KOPT-K1 (cell line): ENCODE data around the gene FSTL4.

Experiments used
- H3K27ac ChIP-seq: fragments of 200-600 bp; sonication (generic); 2 replicates; pipeline ENCODE4 v1.5.1; 2016; ENCODE audit warnings: antibody characterized with exemption, mild to moderate bottlenecking, low read depth, low read length; ENCODE audit not compliant: poor library complexity, severe bottlenecking
- H3K36me3 ChIP-seq: fragments of 200-600 bp; sonication (generic); 2 replicates; pipeline ENCODE4 v1.5.1; 2017; ENCODE audit warnings: antibody characterized with exemption, mild to moderate bottlenecking, low read length, moderate library complexity; ENCODE audit not compliant: insufficient read depth
- H3K9me3 ChIP-seq: fragments of 200-600 bp; sonication (generic); 2 replicates; pipeline ENCODE4 v1.5.1; 2017; ENCODE audit warnings: antibody characterized with exemption, low read length, mild to moderate bottlenecking; ENCODE audit not compliant: insufficient read depth, poor library complexity, severe bottlenecking

Gene FSTL4

DNA sequence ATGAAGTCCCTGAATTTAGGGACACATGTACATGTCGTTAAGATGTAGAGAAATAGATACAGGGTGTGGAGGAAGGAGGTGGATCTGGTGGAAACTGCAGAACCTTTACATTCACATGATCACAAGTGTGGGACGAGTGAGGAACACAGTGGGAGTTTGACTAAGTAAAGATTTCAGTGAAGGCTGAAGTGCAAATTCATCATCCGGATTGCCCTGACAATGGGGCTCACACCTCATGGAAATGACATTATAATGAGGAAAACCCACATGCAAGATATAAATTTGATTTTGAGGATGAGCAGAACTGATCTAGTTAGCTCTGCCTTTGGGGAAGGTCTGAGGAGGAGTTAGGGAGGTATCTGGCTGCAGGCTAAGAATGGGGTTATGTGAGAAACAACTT, 173.9 kb downstream of the FSTL4 start:
- Histone ChIP-seq H3K27ac (no peak overlapping the region), H3K36me3 (no peaks in the 10 kb centered on the region), H3K9me3 (no peaks in the 10 kb centered on the region)

DNA sequence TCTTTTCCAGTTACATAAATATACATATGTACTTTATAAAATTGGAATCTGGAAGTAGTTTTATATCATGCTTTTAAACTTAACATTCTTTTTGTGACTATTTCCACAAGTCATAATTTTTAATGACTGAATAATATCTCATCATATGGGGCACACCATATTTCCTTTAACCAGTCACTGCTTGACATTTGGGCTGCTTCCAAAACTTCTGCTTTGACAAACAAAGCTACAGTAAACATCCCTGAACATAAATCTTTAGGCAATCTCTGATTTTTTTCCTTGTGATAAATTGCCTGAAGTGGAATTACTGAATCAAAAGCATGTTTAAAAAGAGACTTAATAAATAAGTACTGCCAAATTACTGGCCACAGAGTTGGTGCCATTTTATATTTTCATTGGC, 178.0 kb downstream of the FSTL4 start:
- no peak overlapping the region for H3K27ac ChIP-seq
- no peaks in the 10 kb centered on the region for H3K9me3 ChIP-seq
- H3K36me3 ChIP-seq: no peaks in the 10 kb centered on the region

DNA sequence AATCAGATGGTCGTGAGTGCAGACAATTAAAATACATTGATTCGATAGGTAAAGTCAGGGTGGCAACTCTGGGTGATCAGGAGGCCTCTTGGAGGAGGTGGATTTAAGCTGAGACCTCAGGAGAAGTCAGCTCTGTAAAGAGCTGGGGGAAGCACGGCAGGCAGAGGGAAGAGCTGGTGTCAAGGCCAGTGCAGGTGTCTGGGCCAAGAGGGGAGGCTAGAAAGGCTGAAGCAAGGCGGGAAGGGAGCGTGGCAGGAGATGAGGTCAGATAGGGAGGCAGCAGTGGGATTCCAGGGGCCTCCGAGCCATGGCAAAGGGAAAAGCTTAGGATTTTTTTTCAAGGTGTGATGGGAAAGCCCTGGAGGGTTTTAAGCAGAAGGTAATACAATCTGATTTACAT, 178.7 kb downstream of the FSTL4 start:
- no peak overlapping the region for H3K27ac ChIP-seq
- no peaks in the 10 kb centered on the region for H3K9me3 ChIP-seq
- no peaks in the 10 kb centered on the region for H3K36me3 ChIP-seq

- Histone ChIP-seq H3K36me3 (no peaks in the 10 kb centered on the region), H3K9me3 (no peaks in the 10 kb centered on the region), H3K27ac (no peak overlapping the region)
These were observed 179.3 kb downstream of the FSTL4 start for GRCh38 chr5:133432956-133433532.

DNA sequence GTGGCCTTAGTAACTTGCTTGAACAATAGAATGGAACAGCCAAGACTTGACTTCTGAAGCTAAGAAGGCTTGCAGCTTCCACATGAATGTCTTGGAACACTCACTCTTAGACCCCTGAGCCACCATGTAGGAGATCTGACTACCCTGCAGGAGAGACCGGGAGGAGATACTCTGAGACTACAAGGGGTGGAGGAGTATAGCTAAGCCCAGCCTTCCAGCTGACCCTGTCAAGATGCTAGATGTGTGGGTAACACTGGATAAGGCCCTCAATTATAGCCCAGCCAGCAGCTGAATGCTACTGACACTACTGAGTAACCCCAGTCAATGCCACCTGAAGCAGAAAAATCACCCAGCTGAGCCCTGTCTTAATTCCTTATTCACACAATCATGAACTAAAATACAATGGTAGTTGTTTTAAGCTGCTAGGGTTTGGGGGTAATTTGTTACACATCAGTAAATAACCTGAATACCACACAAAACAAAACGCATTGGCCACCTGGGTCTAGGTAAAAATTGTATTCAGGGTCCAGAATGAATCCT, 180.9 kb downstream of the FSTL4 start:
- Histone ChIP-seq H3K36me3 (no peaks in the 10 kb centered on the region), H3K27ac (no peak overlapping the region), H3K9me3 (no peaks in the 10 kb centered on the region)

DNA sequence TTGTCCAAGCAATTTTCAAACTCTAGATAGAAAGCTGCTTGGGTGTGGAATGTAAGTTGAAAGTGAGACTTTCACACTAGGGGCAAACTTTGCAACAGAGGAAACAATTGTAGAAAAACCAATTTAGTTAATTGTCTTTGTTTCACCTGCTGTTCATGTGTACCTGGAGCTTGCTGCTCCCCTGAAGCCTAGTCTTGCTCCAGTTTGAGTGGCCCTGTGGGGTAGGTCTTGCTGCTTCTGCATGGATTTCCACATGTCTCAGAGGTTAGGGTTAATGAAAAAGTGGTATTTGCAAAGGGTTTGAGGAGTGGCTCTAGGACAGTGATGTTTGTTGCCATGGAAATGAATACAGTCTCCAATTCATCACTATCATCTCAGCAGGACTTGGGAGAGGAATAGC, 182.2 kb downstream of the FSTL4 start:
- H3K9me3 ChIP-seq: no peaks in the 10 kb centered on the region
- H3K36me3 ChIP-seq: no peaks in the 10 kb centered on the region
- H3K27ac ChIP-seq: no peak overlapping the region

GRCh38 chr5:133429046-133429445, 183.3 kb downstream of the FSTL4 start:
- H3K27ac ChIP-seq: no peak overlapping the region
- no peaks in the 10 kb centered on the region for H3K9me3 ChIP-seq
- H3K36me3 ChIP-seq: no peaks in the 10 kb centered on the region

DNA sequence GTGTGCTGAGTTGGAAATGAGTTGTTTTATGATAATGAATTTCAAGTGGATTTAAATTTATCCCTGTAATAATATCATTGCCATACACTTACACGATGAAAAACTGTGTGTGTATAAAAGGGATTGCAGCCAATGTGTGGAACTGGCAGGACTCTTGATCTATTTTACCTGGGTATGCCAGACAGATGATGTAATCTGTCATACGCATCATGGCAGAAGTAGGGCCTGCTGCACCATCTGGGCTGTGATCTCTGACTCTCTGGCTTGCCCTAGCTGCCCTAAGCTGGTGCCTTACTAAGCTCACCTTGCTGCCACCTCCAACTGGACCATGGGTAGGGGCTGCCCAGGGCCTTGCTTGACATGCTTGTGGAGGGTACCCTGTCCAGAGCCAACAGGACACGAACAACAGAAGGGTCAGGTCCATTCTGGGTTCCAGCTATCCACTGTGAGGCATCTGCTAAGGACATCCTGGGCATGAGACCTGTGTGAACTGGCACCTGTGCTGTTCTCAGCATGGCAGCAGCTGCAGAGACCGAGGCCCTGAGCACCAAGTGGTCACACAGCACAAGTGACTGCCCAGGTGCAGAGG, 184.2 kb downstream of the FSTL4 start:
- Histone ChIP-seq H3K9me3 (no peaks in the 10 kb centered on the region), H3K36me3 (no peaks in the 10 kb centered on the region), H3K27ac (no peak overlapping the region)

- H3K27ac ChIP-seq: no peak overlapping the region
- H3K9me3 ChIP-seq: no peaks in the 10 kb centered on the region
- no peaks in the 10 kb centered on the region for H3K36me3 ChIP-seq
These were observed 185.1 kb downstream of the FSTL4 start for GRCh38 chr5:133427121-133427777.

GRCh38 chr5:133426264-133426663, 186.1 kb downstream of the FSTL4 start:
- no peaks in the 10 kb centered on the region for H3K36me3 ChIP-seq
- no peak overlapping the region for H3K27ac ChIP-seq
- no peaks in the 10 kb centered on the region for H3K9me3 ChIP-seq

- Histone ChIP-seq H3K27ac (no peak overlapping the region), H3K36me3 (no peaks in the 10 kb centered on the region), H3K9me3 (no peaks in the 10 kb centered on the region)
These were observed 186.6 kb downstream of the FSTL4 start for GRCh38 chr5:133425764-133426163.

- Histone ChIP-seq H3K36me3 (no peaks in the 10 kb centered on the region), H3K27ac (no peak overlapping the region), H3K9me3 (no peaks in the 10 kb centered on the region)
These were observed 187.1 kb downstream of the FSTL4 start for GRCh38 chr5:133425222-133425621.

- Histone ChIP-seq H3K9me3 (no peaks in the 10 kb centered on the region), H3K36me3 (no peaks in the 10 kb centered on the region), H3K27ac (no peak overlapping the region)
These were observed 188.6 kb downstream of the FSTL4 start for GRCh38 chr5:133423618-133424282.

- Histone ChIP-seq H3K27ac (no peak overlapping the region), H3K36me3 (no peaks in the 10 kb centered on the region), H3K9me3 (no peaks in the 10 kb centered on the region)
These were observed 189.2 kb downstream of the FSTL4 start for GRCh38 chr5:133423011-133423617.

- Histone ChIP-seq H3K9me3 (no peaks in the 10 kb centered on the region), H3K27ac (no peak overlapping the region), H3K36me3 (no peaks in the 10 kb centered on the region)
These were observed 190.5 kb downstream of the FSTL4 start for GRCh38 chr5:133421806-133422205.
